Endothelial cell of hepatic sinusoid (primary cell): ENCODE data around the gene CDKL5.
"Not testable (repeated sequence)": the region's sequence is repeated elsewhere in the genome, so short reads cannot be mapped to it uniquely, and the experiment has no call there.

Source experiments
- in situ Hi-C: cut with HindIII; loops from 2 replicates; pipeline ENCODE4 v1.10.0; 2017; ENCODE audit warnings: low sequenced_read_pairs

The CDKL5 gene

DNA sequence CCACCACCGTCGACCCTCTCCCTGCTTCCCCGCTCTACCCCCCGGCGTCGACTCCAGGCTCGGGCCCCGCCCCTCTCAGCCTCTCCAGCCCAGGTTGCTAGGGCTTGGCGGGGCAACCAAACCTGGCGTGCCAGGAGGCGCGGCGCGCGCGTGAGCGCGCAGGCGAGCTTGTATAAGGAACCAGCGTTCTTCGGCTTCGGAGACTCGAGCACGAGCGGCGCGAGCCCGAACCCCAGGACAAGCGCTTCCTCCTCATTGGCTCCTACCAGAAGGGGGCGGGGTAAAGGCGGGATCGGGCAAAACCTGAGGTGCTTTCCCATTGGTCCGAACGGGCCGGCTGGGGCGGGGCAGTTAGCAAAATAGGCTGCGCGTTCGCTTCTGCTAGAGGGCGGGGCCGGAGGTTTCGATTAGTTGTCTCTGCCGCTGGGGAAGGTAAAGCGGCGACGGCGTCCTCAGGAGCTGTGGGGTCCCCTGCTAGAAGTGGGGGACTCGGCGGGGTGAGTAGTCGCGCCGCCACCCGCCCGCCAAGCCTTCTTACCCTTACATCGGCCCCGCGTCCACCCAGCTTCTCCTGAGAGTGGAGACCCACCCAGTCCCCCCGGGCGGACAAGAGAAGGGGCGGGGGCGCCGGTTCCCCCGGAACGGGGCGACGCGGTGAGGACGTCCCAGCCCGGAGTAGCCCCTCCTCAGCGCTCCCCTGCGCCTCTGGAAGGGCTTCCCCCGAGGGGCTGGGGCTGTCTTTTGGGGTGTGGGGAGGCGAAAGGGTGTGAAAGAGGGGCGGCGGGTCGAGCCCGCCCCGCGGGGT lies at the start of gene CDKL5:
CDKL5 (plus strand) TSS at position 410 of the 805 bp plus-strand sequence. CDS start 81,489 bp downstream, outside the sequence.
- in situ Hi-C loops = no loop called here

DNA sequence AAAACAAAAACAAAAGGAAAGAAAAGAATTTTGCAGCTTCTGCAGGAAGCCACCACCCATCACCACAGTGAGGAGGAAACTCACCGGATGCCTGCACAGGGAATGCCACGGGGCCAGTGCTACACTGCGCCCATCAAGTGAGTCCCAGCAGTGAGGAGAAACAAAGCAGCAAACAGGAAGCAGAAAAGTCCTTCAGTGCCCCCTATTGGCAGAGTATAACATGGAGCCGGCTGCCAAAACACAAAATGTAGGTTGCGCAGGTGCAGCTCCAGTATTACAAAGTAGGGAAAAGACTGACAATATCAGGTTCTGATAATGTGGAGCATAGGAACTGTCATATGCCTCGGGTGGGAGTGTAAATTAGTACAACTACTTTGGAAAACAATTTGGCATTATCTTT lies 47.6 kb upstream of the CDKL5 start:
- in situ Hi-C loops = loop anchor here (25.0 kb wide), 1 partner anchor 960 kb away; the partner anchor contains the start of gene PDHA1

DNA sequence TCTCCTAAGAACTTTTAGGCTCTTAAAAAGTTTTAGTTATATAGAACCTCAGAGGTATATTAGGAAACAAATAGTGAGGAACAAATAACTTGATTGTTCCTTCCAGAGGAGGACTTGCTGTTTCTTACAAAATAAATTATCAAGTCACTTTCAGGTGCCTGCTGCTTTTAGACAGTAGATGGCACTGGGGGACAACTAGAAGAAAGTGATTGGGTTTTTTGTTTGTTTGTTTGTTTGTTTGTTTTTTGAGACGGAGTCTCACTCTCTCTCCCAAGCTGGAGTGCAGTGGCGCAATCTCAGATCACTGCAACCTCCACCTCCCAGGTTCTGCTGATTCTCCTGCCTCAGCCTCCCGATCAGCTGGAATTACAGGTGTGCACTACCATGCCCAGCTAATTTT lies 35.4 kb upstream of the CDKL5 start:
- in situ Hi-C loops = loop anchor here (25.0 kb wide), 1 partner anchor 947 kb away; the partner anchor contains the start of gene PDHA1

DNA sequence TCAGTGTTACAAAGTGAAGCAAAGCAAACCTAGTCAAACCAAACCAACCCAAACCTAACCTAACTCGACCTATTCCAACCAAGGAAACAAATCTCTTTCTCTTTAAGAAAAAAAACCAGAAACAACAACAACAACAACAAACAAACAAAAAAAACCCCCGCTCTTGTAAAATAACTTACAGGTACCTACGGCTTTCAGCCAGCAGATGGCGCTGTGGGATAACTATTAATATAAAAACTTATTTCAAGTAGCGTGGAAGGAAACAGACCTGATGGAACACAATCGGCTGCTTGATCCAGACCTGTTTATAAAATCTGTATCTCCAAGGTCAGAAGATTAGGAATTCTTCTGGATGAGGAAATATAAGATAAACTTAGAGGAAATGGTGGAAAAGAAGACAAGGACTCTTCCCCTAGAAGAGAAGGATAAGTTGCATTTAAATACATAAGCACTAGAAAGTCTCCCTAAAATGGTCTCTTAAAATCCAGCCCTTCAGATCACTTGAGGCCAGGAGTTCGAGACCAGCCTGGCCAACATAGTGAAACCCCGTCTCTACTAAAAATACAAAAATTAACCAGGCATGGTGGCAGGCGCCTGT lies 34.4 kb upstream of the CDKL5 start:
- in situ Hi-C loops = loop anchor here (25.0 kb wide), 1 partner anchor 946 kb away; the partner anchor contains the start of gene PDHA1

DNA sequence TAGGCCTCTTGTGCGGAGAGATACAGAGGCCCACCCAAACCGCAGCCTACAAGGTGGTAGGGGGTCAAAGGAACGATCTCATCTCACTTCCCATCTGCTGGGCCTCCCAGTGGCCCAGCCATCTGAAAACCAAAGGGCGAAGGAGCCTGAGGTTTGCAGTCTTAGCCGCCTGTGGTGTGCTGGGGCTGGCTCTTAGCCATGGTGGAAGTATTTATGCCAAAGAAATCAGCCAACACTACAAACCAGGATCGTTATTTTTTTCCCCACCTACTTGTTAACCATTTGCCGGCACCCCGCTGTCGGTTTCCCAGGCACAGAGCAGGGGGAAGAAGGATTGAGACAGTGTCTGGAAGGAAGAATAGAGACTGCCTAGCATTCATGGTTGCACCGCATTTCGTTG lies 30.9 kb upstream of the CDKL5 start:
- in situ Hi-C loops = loop anchor here (25.0 kb wide), 1 partner anchor 943 kb away; the partner anchor contains the start of gene PDHA1

DNA sequence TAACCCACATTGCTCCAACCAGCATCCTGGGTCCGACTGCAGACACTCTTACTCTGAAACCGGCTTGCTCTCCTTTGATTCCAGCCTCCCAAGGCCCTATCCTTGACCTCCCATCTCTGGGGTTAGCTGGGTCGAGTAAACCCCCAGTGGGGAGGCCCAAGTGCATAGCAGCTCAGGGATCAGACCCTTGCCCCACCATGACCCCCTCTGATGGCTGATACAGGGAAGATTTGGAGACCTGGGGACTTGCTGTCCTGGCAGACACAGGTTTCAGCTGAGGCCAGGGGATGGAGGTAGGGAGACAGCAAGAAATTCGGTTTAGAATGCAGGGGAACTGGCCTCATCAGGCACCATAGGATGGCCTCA lies 23.6 kb upstream of the CDKL5 start:
- in situ Hi-C loops = no loop called here

DNA sequence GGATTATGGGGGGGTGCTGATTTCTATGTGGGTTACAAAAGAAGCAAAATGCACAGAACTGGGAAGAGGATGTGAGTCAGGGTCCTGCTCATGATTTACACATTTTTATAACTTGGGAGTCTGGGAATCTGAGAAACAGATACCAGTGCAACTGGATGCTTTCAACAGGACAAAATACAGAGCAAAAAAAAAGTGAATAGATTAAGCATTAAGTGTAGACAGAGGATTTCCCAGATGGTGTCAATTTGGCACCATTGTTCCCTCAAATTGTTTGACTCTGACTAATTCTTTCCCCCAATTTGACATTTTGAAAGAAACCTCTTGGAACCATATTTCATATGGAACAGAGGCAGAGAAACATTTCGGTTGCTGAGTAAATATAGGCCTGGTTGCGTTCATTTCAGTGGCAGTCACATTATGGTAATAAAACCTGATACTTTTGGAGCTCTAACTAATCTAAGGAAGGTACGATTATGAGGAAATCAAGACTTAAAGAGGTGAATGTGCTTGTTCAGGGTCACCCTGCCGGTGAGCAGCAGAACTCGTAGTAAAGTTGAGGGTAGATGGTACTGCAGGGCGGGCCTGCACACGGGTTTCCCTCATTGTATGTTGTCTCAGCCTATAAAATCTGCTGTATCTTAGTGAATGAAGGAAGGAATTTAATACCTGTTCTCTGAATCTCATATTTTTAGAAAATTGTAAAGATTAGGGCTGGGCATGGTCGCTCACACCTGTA lies 18.7 kb upstream of the CDKL5 start:
- in situ Hi-C loops = no loop called here

DNA sequence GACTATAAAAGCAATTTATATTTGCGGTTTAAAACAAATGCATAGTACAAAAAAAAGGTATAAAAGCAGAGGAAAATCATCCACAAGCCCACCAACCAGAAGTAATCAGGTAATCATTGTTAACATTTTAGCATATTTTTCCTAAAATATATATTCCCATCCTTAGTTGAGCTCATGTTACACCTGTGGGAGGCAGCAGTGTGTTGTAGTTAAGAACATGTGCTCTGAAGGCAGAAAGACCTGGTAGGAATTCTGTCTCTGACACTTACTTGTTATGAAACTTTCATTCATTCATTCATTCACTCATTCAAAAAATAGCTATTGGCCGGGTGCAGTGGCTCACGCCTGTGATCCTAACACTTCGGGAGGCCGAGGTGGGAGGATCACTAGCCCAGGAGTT lies 15.4 kb upstream of the CDKL5 start:
- in situ Hi-C loops = no loop called here

DNA sequence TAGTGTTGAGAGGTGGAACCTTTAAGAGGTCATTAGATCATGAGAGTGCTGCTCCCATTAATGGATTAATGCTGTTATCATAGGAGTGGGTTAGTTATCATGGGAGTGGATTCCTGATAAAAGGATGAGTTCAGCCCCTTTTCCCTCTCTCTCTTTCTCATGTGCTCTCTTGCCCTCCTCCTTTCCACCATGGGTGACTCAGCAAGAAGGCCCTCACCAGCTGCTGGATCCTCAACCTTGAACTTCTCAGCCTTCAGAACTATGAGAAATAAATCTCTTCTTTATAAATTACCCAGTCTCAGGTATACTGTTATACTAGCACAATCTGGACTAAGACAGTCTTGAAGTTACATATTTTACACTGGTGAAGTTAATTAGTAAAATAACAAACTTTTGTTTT lies 10.0 kb upstream of the CDKL5 start:
- in situ Hi-C loops = no loop called here

DNA sequence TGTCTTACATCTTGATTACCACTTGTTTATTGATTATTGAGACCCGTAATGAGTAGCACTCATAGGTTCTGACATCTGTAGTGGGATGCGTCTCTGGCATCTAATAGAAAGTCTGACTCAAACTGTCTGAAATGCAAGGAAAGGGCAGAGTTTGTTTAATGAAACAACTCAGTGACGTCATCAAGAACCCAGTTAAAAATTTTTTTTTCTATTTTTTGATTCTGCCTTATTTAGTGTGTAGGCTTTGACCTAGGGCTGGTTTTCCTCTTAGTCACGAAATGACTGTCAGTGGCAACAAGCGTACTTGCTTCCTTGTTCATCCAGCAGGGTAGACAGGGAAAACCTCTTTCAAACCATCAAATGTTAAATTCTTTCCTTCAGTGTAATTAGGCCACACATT lies 3.1 kb upstream of the CDKL5 start:
- in situ Hi-C loops = no loop called here

DNA sequence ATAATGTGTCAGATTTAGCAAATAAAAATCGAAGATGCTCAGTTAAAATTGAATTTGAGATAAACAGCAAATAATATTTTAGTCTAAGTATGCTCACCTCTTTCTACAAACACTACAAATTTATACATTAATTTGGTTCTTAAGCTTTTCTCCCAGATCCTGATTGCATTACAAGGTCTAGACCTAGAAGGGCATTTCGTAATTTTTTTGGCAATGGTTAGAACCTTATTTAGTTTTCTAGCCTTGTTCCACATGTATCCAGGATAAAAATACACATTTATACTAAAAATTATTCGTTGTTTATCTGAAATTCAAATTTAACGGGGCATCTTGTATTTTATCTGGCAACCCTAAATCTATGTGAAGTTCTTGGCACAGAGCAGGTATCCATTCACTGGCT lies 2.5 kb upstream of the CDKL5 start:
- in situ Hi-C loops = no loop called here

DNA sequence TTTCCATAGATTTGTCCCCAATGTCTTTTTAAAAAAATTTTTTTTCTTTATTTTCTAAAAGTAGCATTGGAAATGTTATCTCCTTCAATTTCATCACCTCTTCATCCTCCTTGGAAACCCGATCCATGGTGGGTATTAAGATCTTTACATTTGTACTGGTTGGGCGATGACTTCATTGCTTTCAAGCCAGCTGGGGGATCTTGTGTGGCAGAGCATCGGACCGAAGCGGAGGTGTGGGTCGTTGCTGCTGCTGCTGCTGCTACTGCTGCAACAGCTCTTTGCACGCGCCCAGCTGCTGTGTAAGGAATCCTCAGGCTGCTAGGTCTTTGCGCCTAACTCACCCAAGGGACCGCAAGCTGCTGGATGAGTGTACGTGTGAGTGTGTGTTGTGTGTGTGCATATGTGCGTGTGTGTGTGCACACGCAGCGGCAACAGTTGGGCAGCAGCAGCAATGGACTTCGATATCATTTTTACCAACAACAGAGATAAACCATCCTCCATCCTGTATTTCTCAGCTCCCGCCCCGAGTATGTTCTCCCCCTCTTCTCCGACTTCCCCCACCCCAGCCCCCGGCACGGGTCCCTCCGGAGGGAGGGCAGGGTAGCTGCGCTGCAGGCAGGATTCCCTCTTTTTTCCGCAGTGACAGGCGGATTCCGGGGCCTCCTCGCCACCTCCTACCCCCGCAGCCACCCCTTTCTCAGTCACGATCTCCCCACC lies 768 bp upstream of the CDKL5 start:
- in situ Hi-C loops = no loop called here

DNA sequence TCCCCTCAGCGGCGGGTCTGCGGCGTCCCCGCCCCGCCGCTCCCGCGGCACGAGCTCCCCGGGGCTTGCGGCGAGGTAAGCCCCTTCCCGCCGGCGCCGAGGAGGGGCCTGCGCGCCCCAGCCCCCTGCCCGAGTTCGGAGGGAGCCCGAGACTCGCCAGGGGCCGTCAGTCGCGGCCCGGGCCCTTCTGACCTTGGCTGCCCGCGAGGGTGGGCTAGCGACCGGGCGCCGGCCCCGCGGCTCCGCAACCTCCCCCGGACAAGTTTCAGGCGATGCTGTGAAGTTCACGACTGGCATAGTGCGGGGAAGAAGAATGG lies 554 bp downstream of the CDKL5 start:
- in situ Hi-C loops = no loop called here

DNA sequence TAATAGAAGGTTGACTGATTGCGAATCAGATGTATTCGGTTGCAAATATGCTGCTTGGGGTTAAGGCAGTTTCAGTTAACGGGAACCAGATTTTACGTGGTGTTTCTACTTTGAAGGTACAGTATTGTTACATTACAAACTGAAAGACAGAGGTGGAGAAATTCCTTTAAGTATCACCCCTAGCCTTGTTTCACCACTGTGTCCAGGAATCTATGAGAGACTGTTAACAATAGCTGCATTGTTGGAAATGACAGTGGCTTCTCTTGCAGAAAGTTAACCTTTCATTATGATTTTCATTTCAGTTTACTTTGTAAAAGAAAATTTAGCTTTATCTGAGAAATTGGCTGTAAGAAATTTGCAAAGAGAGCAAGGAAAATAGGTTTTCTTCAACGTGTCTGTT lies 2.6 kb downstream of the CDKL5 start:
- in situ Hi-C loops = no loop called here

DNA sequence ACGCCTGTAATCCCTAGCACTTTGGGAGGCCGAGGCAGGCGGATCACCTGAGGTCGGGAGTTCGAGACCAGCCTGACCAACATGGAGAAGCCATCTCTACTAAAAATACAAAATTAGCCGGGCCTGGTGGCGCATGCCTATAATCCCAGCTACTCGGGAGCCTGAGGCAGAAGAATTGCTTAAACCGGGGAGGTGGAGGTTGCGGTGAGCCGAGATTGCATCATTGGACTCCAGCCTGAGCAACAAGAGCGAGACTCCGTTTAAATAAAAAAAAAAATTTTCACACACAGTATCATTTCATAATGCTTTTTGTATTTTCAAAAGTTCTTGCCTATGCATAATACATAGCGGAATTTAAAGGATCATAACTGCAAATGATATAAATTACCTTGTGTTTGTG lies 7.9 kb downstream of the CDKL5 start:
- in situ Hi-C loops = not testable (repeated sequence)

DNA sequence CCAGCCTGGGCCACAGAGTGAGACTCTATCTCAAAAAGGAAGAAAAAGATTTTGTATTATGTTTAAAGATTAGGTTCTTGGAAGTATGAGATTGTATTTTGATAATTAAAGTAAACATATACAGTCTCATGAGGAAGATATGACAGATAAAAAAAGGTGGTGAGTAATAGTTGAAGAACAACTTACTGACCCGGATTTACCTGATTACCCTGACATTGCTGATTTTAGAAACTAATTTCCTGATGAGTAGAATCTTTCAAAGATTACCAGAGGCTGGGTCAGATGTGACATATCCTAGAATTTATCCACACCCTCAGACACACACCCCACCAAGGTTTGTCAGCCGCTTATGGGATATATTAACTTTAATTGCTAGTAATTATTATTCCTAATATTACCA lies 9.5 kb downstream of the CDKL5 start:
- in situ Hi-C loops = no loop called here

DNA sequence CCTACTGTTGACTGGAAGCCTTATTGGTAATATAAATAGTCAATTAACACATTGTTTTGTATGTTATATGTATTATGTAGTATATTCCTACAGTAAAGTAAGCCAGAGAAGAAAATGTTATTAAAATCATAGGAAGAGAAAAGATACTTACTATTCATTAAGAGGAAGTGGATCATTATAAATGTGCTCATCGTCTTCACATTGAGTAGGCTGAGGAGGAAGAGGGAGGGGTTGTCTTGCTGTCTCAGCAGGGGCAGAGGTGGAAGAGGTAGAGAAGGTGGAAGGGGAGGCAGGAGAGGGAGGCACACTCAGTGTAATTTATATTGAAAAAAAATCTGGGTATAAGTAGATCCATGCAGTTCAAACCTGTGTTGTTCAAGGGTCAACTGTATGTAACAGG lies 10.6 kb downstream of the CDKL5 start:
- in situ Hi-C loops = no loop called here

DNA sequence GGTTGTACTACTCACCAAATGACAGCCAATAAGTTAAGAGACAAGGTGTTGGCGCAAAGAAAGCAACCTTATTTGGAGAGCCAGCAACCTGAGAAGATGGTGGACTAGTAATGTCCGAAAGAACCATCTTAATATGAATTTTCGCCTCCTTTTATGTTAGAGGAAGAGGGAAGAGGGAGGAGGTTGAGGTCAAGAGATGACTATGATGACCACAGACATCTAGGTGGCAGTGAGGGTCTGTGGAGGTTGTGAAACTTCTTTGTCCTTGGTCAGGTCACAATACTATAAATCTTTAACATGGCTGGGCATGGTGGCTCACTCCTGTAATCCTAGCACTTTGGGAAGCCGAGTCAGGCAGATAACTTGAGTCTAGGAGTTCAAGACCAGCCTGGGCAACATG lies 15.4 kb downstream of the CDKL5 start:
- in situ Hi-C loops = no loop called here

DNA sequence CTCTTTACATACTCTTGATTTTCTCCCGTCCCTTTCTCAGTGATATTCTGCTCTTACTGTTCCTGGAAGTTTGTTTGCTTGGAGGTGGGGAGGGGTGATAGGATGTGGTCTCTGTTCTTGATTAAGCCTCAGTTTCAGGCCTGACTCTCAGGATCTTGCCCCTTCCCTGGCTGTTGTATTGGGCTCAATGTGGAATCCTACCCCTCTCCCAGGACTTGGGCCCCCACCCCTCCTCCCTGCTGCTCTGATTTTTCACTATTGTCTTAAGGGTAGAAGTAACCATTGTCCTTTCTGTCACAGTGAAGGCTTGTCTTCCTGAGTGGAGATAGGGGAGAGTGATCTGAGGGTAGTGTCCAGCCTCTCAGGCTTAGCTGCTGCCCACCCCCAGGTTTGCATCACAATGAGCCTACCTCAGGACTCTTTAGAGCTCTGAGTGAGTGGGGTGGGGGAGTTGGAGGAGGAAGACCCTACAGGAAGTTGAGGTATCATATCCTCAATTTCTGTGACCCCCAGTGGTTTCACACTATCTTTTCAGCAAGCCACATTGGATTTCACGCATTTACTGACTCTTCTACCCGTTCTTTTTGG lies 16.5 kb downstream of the CDKL5 start:
- in situ Hi-C loops = no loop called here

DNA sequence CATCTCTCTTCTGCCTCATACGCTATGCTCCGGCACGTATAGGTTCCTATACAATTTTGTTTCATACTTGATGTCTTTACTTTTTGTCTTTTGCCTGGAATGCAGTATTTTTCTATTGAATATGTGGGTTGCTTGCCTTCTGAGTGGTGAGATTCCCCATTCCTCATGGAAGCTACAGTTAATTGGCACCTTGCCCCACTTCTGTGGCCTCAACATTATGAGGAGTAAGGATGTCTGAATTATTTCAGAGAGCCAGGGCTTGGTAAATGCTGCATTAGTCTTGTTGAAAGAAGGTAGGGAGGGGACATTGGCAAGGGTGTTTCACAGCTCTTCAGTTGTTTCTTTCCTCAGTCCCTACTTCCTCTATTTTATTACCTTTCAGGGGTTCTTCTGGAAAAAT lies 23.0 kb downstream of the CDKL5 start:
- in situ Hi-C loops = no loop called here

DNA sequence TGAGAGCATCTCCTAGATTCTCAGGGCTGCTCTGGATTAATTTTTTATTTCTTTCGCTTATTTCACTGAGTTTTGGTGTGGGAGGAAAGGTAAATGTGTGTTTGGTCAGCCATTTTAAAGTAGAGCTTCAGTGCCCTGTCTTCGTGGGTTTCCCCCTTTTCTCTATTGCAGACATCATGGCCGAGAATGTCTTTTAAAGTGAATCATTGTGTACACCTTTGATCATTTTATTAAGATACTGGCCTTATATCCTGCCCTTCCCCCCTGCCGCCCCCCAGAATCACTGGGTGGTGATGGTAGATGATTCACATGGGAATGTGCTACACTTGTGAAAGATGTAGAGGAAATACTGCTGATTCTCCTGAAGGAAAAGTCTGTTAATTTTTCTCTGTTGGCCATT lies 23.8 kb downstream of the CDKL5 start:
- in situ Hi-C loops = no loop called here
